ENCODE results near the gene ZNF646. TPM values are rescaled to one million over a fixed set of nuclear protein-coding genes. Genes with fewer than 3 reads are reported as not detected.

The ZNF646 gene
- total and polyA plus RNA-seq, 2 of the 13 experiments (the other 11 are each of a cell fraction or from before 2014, with no cell fraction given), result 3.4 to 10.9 TPM

GRCh38 chr16:31073142-31073969 is 866 bp upstream of the ZNF646 start (continued):
- TF ChIP-seq, protein P1, sequence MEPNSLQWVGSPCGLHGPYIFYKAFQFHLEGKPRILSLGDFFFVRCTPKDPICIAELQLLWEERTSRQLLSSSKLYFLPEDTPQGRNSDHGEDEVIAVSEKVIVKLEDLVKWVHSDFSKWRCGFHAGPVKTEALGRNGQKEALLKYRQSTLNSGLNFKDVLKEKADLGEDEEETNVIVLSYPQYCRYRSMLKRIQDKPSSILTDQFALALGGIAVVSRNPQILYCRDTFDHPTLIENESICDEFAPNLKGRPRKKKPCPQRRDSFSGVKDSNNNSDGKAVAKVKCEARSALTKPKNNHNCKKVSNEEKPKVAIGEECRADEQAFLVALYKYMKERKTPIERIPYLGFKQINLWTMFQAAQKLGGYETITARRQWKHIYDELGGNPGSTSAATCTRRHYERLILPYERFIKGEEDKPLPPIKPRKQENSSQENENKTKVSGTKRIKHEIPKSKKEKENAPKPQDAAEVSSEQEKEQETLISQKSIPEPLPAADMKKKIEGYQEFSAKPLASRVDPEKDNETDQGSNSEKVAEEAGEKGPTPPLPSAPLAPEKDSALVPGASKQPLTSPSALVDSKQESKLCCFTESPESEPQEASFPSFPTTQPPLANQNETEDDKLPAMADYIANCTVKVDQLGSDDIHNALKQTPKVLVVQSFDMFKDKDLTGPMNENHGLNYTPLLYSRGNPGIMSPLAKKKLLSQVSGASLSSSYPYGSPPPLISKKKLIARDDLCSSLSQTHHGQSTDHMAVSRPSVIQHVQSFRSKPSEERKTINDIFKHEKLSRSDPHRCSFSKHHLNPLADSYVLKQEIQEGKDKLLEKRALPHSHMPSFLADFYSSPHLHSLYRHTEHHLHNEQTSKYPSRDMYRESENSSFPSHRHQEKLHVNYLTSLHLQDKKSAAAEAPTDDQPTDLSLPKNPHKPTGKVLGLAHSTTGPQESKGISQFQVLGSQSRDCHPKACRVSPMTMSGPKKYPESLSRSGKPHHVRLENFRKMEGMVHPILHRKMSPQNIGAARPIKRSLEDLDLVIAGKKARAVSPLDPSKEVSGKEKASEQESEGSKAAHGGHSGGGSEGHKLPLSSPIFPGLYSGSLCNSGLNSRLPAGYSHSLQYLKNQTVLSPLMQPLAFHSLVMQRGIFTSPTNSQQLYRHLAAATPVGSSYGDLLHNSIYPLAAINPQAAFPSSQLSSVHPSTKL (CRISPR knock-in tag; IDR thresholded peaks at IDR 0.05), result peak; percentile 43
- TF ChIP-seq JUN (CRISPR knock-in tag; IDR thresholded peaks at IDR 0.05), result 0 out of 2 replicates have a peak, but pooled peaks have one; percentile 56
- TF ChIP-seq ZSCAN20 (CRISPR knock-in tag; IDR thresholded peaks at IDR 0.05; ENCODE audit: borderline replicate concordance), result peak; percentile 96
- TF ChIP-seq MED13 (CRISPR knock-in tag; IDR thresholded peaks at IDR 0.05), result peak; percentile 84
- TF ChIP-seq, protein P2, sequence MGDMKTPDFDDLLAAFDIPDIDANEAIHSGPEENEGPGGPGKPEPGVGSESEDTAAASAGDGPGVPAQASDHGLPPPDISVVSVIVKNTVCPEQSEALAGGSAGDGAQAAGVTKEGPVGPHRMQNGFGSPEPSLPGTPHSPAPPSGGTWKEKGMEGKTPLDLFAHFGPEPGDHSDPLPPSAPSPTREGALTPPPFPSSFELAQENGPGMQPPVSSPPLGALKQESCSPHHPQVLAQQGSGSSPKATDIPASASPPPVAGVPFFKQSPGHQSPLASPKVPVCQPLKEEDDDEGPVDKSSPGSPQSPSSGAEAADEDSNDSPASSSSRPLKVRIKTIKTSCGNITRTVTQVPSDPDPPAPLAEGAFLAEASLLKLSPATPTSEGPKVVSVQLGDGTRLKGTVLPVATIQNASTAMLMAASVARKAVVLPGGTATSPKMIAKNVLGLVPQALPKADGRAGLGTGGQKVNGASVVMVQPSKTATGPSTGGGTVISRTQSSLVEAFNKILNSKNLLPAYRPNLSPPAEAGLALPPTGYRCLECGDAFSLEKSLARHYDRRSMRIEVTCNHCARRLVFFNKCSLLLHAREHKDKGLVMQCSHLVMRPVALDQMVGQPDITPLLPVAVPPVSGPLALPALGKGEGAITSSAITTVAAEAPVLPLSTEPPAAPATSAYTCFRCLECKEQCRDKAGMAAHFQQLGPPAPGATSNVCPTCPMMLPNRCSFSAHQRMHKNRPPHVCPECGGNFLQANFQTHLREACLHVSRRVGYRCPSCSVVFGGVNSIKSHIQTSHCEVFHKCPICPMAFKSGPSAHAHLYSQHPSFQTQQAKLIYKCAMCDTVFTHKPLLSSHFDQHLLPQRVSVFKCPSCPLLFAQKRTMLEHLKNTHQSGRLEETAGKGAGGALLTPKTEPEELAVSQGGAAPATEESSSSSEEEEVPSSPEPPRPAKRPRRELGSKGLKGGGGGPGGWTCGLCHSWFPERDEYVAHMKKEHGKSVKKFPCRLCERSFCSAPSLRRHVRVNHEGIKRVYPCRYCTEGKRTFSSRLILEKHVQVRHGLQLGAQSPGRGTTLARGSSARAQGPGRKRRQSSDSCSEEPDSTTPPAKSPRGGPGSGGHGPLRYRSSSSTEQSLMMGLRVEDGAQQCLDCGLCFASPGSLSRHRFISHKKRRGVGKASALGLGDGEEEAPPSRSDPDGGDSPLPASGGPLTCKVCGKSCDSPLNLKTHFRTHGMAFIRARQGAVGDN (CRISPR knock-in tag; IDR thresholded peaks at IDR 0.05), result peak; percentile 78
- 0 out of 2 replicates have a peak, but pooled peaks have one; percentile 5 for TF ChIP-seq ZBTB44 (CRISPR knock-in tag; IDR thresholded peaks at IDR 0.05)
- TF ChIP-seq SRSF4 (IDR thresholded peaks at IDR 0.05; ENCODE audit: low read depth, low read length, poor library complexity, severe bottlenecking), result no peak
- peak; percentile 88 for TF ChIP-seq ISX (CRISPR knock-in tag; conservative IDR thresholded peaks at IDR 0.05)
- 0 out of 2 replicates have a peak, but pooled peaks have one; percentile 19 for TF ChIP-seq MEIS2 (CRISPR knock-in tag; IDR thresholded peaks at IDR 0.05)
- TF ChIP-seq SSRP1 (CRISPR knock-in tag; IDR thresholded peaks at IDR 0.05), result no peak
- TF ChIP-seq TFDP2 (CRISPR knock-in tag; IDR thresholded peaks at IDR 0.05), result peak; percentile 74
- TF ChIP-seq RNF2 (conservative IDR thresholded peaks at IDR 0.05; ENCODE audit: low read depth), result 0 out of 2 replicates have a peak, but pooled peaks have one; percentile 69
- no peak for TF ChIP-seq SRY (CRISPR knock-in tag; IDR thresholded peaks at IDR 0.05)
- TF ChIP-seq NFKBIZ (CRISPR knock-in tag; IDR thresholded peaks at IDR 0.05), result 0 out of 2 replicates have a peak, but pooled peaks have one; percentile 47
